Neural cell (in vitro differentiated cells): ENCODE data around the gene MSMB. TPM values are rescaled to one million over a fixed set of nuclear protein-coding genes. Genes with fewer than 3 reads are reported as not detected.

ENCODE experiments used
- H2AFZ ChIP-seq: fragments of 200-600, 300-800 bp; sonication (generic), shearing (Covaris generic); 2 replicates; pipeline ENCODE4 v1.6.0; 2014; ENCODE audit warnings: low read depth, mild to moderate bottlenecking, antibody characterized with exemption, low read length, moderate library complexity
- H3F3A ChIP-seq: fragments of 200-600 bp; shearing (Covaris generic); 2 replicates; pipeline ENCODE4 v1.6.1; 2016; ENCODE audit warnings: mild to moderate bottlenecking, moderate library complexity, mixed read lengths, antibody characterized with exemption, low read length; ENCODE audit not compliant: insufficient read depth, poor library complexity, severe bottlenecking
- H3K27ac ChIP-seq: fragments of 200-600, 300-800 bp; sonication (generic), shearing (Covaris generic); 2 replicates; pipeline ENCODE4 v1.5.1; 2014; ENCODE audit warnings: mild to moderate bottlenecking, low read length, moderate library complexity
- H3K27me3 ChIP-seq: fragments of 300-800, 200-600 bp; sonication (generic), shearing (Covaris generic); 2 replicates; pipeline ENCODE4 v1.6.0; 2014; ENCODE audit warnings: mild to moderate bottlenecking, low read depth, low read length, moderate library complexity; ENCODE audit not compliant: insufficient read depth
- H3K36me3 ChIP-seq: fragments of 300-800, 200-600 bp; sonication (generic), shearing (Covaris generic); 2 replicates; pipeline ENCODE4 v1.5.1; 2014; ENCODE audit warnings: mild to moderate bottlenecking, antibody characterized with exemption, low read length, moderate library complexity; ENCODE audit not compliant: insufficient read depth
- H3K4me2 ChIP-seq: fragments of 300-800, 200-600 bp; sonication (generic), shearing (Covaris generic); 2 replicates; pipeline ENCODE4 v1.6.0; 2014; ENCODE audit warnings: mild to moderate bottlenecking, low read length
- H3K4me3 ChIP-seq: fragments of 300-800, 200-600 bp; sonication (generic), shearing (Covaris generic); 2 replicates; pipeline ENCODE4 v1.5.1; 2014; ENCODE audit warnings: mild to moderate bottlenecking, low read length, moderate library complexity
- H3K79me2 ChIP-seq: fragments of 200-600 bp; shearing (Covaris generic); replicated peaks from 2 replicates; pipeline ENCODE4 v1.6.0; 2014; ENCODE audit warnings: mild to moderate bottlenecking, low read length, moderate library complexity; ENCODE audit not compliant: insufficient read depth
- H3K9ac ChIP-seq: fragments of 300-800, 200-600 bp; sonication (generic), shearing (Covaris generic); 2 replicates; pipeline ENCODE4 v1.6.1; 2016; ENCODE audit warnings: mild to moderate bottlenecking, low read length, mixed read lengths
- H3K9me2 ChIP-seq: fragments of 200-600 bp; shearing (Covaris generic); 2 replicates; pipeline ENCODE4 v1.6.1; 2016; ENCODE audit warnings: mild to moderate bottlenecking, low read length, mixed read lengths; ENCODE audit not compliant: insufficient read depth
- H3K9me3 ChIP-seq: fragments of 200-600, 300-800 bp; sonication (generic), shearing (Covaris generic); 2 replicates; pipeline ENCODE4 v1.6.1; 2016; ENCODE audit warnings: mild to moderate bottlenecking, mixed run types, low read length, moderate library complexity, mixed read lengths
- H4K20me1 ChIP-seq: fragments of 200-600 bp; shearing (Covaris generic); 2 replicates; pipeline ENCODE4 v1.6.1; 2016; ENCODE audit warnings: mild to moderate bottlenecking, mixed run types; ENCODE audit not compliant: insufficient read depth
- EP300 ChIP-seq: fragments of 450-650 bp; conservative IDR thresholded peaks from 2 replicates; pipeline ENCODE4 v1.6.1; 2014; ENCODE audit warnings: antibody characterized with exemption, mild to moderate bottlenecking, moderate library complexity; ENCODE audit not compliant: poor library complexity, severe bottlenecking
- EZH2 ChIP-seq: fragments of 200-600, 300-800 bp; shearing (Covaris generic), sonication (generic); IDR thresholded peaks from 2 replicates; pipeline ENCODE4 v1.6.1; 2014; ENCODE audit warnings: antibody characterized with exemption, low read length, borderline replicate concordance, mild to moderate bottlenecking; ENCODE audit not compliant: insufficient read depth, poor library complexity, severe bottlenecking
- MXI1 ChIP-seq: fragments of 450-650 bp; conservative IDR thresholded peaks from 2 replicates; pipeline ENCODE4 v1.6.1; 2014; ENCODE audit warnings: antibody characterized with exemption, mild to moderate bottlenecking; ENCODE audit not compliant: poor library complexity, severe bottlenecking
- POLR2AphosphoS5 ChIP-seq: IDR thresholded peaks from 2 replicates; pipeline ENCODE4 v1.6.1; 2012
- RAD21 ChIP-seq: fragments of 450-650 bp; conservative IDR thresholded peaks from 2 replicates; pipeline ENCODE4 v1.6.1; 2014; ENCODE audit warnings: antibody characterized with exemption, mild to moderate bottlenecking, moderate library complexity
- SMC3 ChIP-seq: fragments of 450-650 bp; conservative IDR thresholded peaks from 2 replicates; pipeline ENCODE4 v1.6.1; 2014; ENCODE audit warnings: antibody characterized with exemption, mild to moderate bottlenecking, moderate library complexity; ENCODE audit not compliant: poor library complexity
- TAF1 ChIP-seq: IDR thresholded peaks from 2 replicates; pipeline ENCODE4 v1.6.1; 2012; ENCODE audit warnings: low read depth
- polyA plus RNA-seq: library from polyadenylated mRNA; depleted of rRNA; stranded (reverse); fragments of >200 nt; gene quantifications from 2 replicates; pipeline ENCODE4 v1.2.3, GENCODE V29; 2014
- TF ChIP-seq, protein P1 (sequence below): IDR thresholded peaks from 2 replicates; pipeline ENCODE4 v1.6.1; 2012; ENCODE audit warnings: borderline replicate concordance
- TF ChIP-seq, protein P2 (sequence below): fragments of 450-650 bp; IDR thresholded peaks from 2 replicates; pipeline ENCODE4 v1.5.1; 2014; ENCODE audit warnings: antibody characterized with exemption, mild to moderate bottlenecking, moderate library complexity; ENCODE audit not compliant: poor library complexity, severe bottlenecking

The MSMB gene
- polyA plus RNA-seq, 1 donor from 2014 or later = not detected

DNA sequence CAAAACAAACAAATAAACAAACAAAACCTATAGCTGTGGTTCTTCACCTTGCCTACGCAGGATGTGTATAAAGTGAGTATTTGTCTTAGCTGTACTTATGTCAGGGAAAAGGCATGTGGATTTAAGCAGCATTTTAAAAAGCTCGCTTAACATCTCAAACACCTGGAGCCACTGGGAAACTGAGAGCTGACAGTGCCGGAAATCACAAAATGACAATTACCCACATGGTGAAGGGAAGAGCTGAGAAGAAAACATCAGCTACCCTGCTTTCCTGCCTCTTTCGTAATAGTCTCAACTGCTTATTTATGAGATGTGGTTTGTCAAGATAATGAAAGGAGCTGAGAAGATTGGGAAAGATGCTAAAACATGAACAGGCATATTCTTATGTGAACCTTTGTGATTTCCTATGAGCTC, 31.1 kb upstream of the MSMB start:
- Histone ChIP-seq H3K27ac (no peak overlapping the region), H3K4me2 (no peak overlapping the region), H3F3A (no peaks in the 10 kb centered on the region), H3K4me3 (no peak overlapping the region), H3K9me3 (no peaks in the 10 kb centered on the region), H3K79me2 (no peaks in the 10 kb centered on the region), H4K20me1 (no peaks in the 10 kb centered on the region), H3K9me2 (no peaks in the 10 kb centered on the region), H3K36me3 (no peaks in the 10 kb centered on the region), H2AFZ (no peak overlapping the region), H3K27me3 (no peaks in the 10 kb centered on the region), H3K9ac (no peak overlapping the region)
- TF ChIP-seq TAF1 = no peak
- TF ChIP-seq MXI1 = no peak
- TF ChIP-seq, protein P1, sequence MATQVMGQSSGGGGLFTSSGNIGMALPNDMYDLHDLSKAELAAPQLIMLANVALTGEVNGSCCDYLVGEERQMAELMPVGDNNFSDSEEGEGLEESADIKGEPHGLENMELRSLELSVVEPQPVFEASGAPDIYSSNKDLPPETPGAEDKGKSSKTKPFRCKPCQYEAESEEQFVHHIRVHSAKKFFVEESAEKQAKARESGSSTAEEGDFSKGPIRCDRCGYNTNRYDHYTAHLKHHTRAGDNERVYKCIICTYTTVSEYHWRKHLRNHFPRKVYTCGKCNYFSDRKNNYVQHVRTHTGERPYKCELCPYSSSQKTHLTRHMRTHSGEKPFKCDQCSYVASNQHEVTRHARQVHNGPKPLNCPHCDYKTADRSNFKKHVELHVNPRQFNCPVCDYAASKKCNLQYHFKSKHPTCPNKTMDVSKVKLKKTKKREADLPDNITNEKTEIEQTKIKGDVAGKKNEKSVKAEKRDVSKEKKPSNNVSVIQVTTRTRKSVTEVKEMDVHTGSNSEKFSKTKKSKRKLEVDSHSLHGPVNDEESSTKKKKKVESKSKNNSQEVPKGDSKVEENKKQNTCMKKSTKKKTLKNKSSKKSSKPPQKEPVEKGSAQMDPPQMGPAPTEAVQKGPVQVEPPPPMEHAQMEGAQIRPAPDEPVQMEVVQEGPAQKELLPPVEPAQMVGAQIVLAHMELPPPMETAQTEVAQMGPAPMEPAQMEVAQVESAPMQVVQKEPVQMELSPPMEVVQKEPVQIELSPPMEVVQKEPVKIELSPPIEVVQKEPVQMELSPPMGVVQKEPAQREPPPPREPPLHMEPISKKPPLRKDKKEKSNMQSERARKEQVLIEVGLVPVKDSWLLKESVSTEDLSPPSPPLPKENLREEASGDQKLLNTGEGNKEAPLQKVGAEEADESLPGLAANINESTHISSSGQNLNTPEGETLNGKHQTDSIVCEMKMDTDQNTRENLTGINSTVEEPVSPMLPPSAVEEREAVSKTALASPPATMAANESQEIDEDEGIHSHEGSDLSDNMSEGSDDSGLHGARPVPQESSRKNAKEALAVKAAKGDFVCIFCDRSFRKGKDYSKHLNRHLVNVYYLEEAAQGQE = no peak
- TF ChIP-seq EP300 = no peak
- no peak for TF ChIP-seq EZH2
- no peak for TF ChIP-seq RAD21
- no peak for TF ChIP-seq POLR2AphosphoS5
- TF ChIP-seq, protein P2, sequence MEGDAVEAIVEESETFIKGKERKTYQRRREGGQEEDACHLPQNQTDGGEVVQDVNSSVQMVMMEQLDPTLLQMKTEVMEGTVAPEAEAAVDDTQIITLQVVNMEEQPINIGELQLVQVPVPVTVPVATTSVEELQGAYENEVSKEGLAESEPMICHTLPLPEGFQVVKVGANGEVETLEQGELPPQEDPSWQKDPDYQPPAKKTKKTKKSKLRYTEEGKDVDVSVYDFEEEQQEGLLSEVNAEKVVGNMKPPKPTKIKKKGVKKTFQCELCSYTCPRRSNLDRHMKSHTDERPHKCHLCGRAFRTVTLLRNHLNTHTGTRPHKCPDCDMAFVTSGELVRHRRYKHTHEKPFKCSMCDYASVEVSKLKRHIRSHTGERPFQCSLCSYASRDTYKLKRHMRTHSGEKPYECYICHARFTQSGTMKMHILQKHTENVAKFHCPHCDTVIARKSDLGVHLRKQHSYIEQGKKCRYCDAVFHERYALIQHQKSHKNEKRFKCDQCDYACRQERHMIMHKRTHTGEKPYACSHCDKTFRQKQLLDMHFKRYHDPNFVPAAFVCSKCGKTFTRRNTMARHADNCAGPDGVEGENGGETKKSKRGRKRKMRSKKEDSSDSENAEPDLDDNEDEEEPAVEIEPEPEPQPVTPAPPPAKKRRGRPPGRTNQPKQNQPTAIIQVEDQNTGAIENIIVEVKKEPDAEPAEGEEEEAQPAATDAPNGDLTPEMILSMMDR = no peak
- TF ChIP-seq SMC3 = no peak

DNA sequence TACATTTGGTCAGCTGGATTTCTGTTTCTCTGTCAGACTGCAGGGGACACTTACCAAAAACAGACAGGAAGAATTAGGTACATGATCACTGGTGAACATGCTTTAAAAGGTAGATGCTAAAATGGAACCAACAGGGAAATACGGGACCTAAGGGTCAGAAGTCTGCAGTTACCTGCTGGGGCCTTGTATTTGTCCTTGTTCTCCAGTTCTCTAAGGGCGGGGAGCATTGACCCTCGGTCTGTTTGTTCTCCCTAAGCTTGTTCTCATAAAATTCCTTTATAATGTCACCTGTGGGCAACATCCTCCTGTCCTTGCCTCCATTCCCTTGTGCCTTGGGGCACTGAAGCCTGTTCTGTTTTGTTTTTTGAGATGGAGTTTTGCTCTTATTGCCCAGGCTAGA, 29.8 kb upstream of the MSMB start:
- no peak overlapping the region for H3K4me3 ChIP-seq
- no peak overlapping the region for H2AFZ ChIP-seq
- H3K79me2 ChIP-seq = no peaks in the 10 kb centered on the region
- no peak overlapping the region for H3K4me2 ChIP-seq
- H3K9ac ChIP-seq = no peak overlapping the region
- no peaks in the 10 kb centered on the region for H3K9me3 ChIP-seq
- H3F3A ChIP-seq = no peaks in the 10 kb centered on the region
- H3K36me3 ChIP-seq = no peaks in the 10 kb centered on the region
- H3K27ac ChIP-seq = no peak overlapping the region
- H4K20me1 ChIP-seq = no peaks in the 10 kb centered on the region
- no peaks in the 10 kb centered on the region for H3K27me3 ChIP-seq
- no peaks in the 10 kb centered on the region for H3K9me2 ChIP-seq
- TF ChIP-seq RAD21 (no peak), EZH2 (no peak), SMC3 (no peak), POLR2AphosphoS5 (no peak), TAF1 (no peak), EP300 (no peak), MXI1 (no peak)
- TF ChIP-seq, protein P2 = no peak
- TF ChIP-seq, protein P1 = no peak
